ENCODE measurements around the gene F10.
A peak's percentile ranks its signal among the peaks of the same experiment; 100 is the strongest.

DNA sequence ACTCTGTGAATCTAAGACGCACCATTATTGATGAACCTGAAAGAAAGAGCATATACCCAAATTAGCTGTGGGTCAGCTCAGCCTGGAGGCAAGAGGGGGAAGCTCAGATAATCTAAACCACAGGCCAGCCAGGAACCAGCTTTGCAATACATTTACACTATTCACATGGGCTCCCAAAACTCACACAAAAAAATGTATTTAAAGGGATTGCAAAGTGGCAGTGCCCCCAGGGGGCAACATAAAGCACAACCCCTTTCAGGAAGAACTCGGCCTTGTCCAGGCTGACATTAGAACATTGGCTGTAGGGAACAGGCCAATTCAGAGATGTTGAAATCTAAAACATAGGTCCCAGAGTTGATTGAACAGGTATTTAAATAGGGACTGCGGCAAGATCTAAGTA lies 32.6 kb downstream of the F10 start:
- TF ChIP-seq, protein P1, sequence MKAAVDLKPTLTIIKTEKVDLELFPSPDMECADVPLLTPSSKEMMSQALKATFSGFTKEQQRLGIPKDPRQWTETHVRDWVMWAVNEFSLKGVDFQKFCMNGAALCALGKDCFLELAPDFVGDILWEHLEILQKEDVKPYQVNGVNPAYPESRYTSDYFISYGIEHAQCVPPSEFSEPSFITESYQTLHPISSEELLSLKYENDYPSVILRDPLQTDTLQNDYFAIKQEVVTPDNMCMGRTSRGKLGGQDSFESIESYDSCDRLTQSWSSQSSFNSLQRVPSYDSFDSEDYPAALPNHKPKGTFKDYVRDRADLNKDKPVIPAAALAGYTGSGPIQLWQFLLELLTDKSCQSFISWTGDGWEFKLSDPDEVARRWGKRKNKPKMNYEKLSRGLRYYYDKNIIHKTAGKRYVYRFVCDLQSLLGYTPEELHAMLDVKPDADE (IDR thresholded peaks at IDR 0.05) = no peak
- TF ChIP-seq POLR2AphosphoS5 (IDR thresholded peaks at IDR 0.05; ENCODE audit: low read depth) (no peak), NANOG (IDR thresholded peaks at IDR 0.05; ENCODE audit: borderline replicate concordance) (no peak), EZH2phosphoT487 (IDR thresholded peaks at IDR 0.05; ENCODE audit: unreplicated experiment) (no peak), JUNB (IDR thresholded peaks at IDR 0.05; ENCODE audit: unreplicated experiment) (no peak)
- TF ChIP-seq, protein P2, sequence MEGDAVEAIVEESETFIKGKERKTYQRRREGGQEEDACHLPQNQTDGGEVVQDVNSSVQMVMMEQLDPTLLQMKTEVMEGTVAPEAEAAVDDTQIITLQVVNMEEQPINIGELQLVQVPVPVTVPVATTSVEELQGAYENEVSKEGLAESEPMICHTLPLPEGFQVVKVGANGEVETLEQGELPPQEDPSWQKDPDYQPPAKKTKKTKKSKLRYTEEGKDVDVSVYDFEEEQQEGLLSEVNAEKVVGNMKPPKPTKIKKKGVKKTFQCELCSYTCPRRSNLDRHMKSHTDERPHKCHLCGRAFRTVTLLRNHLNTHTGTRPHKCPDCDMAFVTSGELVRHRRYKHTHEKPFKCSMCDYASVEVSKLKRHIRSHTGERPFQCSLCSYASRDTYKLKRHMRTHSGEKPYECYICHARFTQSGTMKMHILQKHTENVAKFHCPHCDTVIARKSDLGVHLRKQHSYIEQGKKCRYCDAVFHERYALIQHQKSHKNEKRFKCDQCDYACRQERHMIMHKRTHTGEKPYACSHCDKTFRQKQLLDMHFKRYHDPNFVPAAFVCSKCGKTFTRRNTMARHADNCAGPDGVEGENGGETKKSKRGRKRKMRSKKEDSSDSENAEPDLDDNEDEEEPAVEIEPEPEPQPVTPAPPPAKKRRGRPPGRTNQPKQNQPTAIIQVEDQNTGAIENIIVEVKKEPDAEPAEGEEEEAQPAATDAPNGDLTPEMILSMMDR (conservative IDR thresholded peaks at IDR 0.05; ENCODE audit: low read depth in 2 of 2) = peak in 1 of 2 experiments; percentile 17; a peak in 2 of 4 replicates

Data from GM23338 (cell line).